GM12875 (cell line): ENCODE data around the gene UNC13C.

Source experiments
- H3K4me3 ChIP-seq: one replicate; pipeline ENCODE4 v1.5.1; 2011; ENCODE audit warnings: low read depth, low read length, control low read depth
- TF ChIP-seq, protein P1 (sequence below): IDR thresholded peaks from 2 replicates; pipeline ENCODE4 v1.5.1; 2011; ENCODE audit warnings: low read depth, mild to moderate bottlenecking, control low read depth, inconsistent platforms, low read length, moderate library complexity, borderline replicate concordance; ENCODE audit not compliant: insufficient read depth

UNC13C gene

GRCh38 chr15:54515664-54516582 lies 537.7 kb downstream of the UNC13C start:
- H3K4me3 ChIP-seq, result no peak overlapping the region
- TF ChIP-seq, protein P1, sequence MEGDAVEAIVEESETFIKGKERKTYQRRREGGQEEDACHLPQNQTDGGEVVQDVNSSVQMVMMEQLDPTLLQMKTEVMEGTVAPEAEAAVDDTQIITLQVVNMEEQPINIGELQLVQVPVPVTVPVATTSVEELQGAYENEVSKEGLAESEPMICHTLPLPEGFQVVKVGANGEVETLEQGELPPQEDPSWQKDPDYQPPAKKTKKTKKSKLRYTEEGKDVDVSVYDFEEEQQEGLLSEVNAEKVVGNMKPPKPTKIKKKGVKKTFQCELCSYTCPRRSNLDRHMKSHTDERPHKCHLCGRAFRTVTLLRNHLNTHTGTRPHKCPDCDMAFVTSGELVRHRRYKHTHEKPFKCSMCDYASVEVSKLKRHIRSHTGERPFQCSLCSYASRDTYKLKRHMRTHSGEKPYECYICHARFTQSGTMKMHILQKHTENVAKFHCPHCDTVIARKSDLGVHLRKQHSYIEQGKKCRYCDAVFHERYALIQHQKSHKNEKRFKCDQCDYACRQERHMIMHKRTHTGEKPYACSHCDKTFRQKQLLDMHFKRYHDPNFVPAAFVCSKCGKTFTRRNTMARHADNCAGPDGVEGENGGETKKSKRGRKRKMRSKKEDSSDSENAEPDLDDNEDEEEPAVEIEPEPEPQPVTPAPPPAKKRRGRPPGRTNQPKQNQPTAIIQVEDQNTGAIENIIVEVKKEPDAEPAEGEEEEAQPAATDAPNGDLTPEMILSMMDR, result no peak

DNA sequence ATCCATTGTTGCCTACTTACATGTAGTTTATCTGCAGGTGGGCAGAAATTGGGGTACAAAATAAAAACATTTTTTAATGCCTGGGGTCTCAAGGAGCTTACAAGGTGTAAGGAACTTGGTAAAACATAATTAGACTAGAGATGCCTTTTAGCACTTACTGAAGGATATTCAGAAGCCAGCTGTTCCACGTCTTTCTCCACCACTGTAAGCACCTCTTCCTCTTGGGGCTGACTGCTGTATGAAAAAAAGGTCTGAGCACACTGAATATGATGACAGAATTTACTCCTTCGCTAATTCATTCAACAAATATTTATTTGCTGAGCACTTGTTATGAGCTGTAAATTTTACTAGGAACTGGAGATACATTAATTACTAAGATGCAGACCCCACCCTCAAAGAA lies 539.1 kb downstream of the UNC13C start:
- TF ChIP-seq, protein P1, result no peak
- H3K4me3 ChIP-seq, result no peak overlapping the region

GRCh38 chr15:54518156-54518882 lies 540.1 kb downstream of the UNC13C start:
- H3K4me3 ChIP-seq, result no peak overlapping the region
- TF ChIP-seq, protein P1, result no peak

GRCh38 chr15:54519577-54519976 lies 541.3 kb downstream of the UNC13C start:
- TF ChIP-seq, protein P1, result no peak

GRCh38 chr15:54520616-54521015 lies 542.4 kb downstream of the UNC13C start:
- TF ChIP-seq, protein P1, result no peak
- no peak overlapping the region for H3K4me3 ChIP-seq

More at GRCh38 chr15:54519577-54519976, 541.3 kb downstream of the UNC13C start:
- H3K4me3 ChIP-seq, result no peak overlapping the region

DNA sequence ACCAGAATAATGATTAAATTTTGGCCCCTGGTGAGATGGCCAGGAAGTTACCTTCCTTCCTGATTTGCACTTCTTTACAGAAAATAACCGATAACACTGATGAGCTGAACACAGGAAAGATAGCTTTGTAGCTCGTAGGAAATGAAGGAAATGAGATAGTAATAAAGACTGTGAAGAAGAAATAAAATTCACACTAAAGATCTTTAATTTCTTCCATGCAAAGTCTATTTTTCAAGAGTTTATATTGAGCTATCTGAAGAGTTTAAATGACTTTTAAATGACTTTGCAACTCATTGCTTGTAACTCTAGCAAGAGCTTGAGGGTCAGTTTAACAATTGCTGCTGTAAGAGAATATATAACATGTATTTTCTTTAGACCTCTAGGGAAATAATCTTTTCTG lies 543.0 kb downstream of the UNC13C start:
- TF ChIP-seq, protein P1, result no peak
- H3K4me3 ChIP-seq, result no peak overlapping the region
